ENCODE results near the gene COQ8A. TPM values are rescaled to one million over a fixed set of nuclear protein-coding genes. Genes with fewer than 3 reads are reported as not detected.

Gene COQ8A
- total and polyA plus RNA-seq, 12 donors: 30.1 to 990 (median 405) TPM

GRCh38 chr1:226903819-226904716 is 36.0 kb upstream of the COQ8A start:
- no peaks in the 10 kb centered on the region for H3K9me3 ChIP-seq (replicated peaks in 1 of 3)
- WGBS, 4 donors: 80 to 84% (median 82%) methylated on average over 12 of the region's 12 CpGs
- no peak overlapping the region for H3K4me3 ChIP-seq
- intact Hi-C loops (cut with DNase I): no loop called here
- no peaks in the 10 kb centered on the region for H3K27me3 ChIP-seq
- TF ChIP-seq CTCF (IDR thresholded peaks at IDR 0.05): no peak
- no peak for TF ChIP-seq POLR2A (IDR thresholded peaks at IDR 0.05)
- H3K36me3 ChIP-seq (replicated peaks in 1 of 2): peaks cover 0 to 12% of the 10 kb centered on the region in 2 donors
- DNase-seq: peak in 6 of 7 donors; percentile 40 to 71 (median 41)
- no peaks in the 10 kb centered on the region for H3K4me1 ChIP-seq (replicated peaks in 1 of 2)
- peak overlapping the region in 1 of 5 donors; percentile 34 for H3K27ac ChIP-seq

GRCh38 chr1:226904772-226905171 is 35.3 kb upstream of the COQ8A start:
- intact Hi-C loops (cut with DNase I): no loop called here
- H3K27ac ChIP-seq: peak overlapping the region in 1 of 5 donors; percentile 34
- 79 to 98% (median 87%) methylated on average over 3 of the region's 3 CpGs for WGBS, 4 donors
- no peak overlapping the region for H3K4me3 ChIP-seq
- TF ChIP-seq POLR2A (IDR thresholded peaks at IDR 0.05) (no peak), CTCF (IDR thresholded peaks at IDR 0.05) (no peak)
- no peaks in the 10 kb centered on the region for H3K9me3 ChIP-seq (replicated peaks in 1 of 3)
- peaks cover 0 to 6% of the 10 kb centered on the region in 2 donors for H3K36me3 ChIP-seq (replicated peaks in 1 of 2)
- no peaks in the 10 kb centered on the region for H3K4me1 ChIP-seq (replicated peaks in 1 of 2)
- no peaks in the 10 kb centered on the region for H3K27me3 ChIP-seq
- peak in 1 of 7 donors; percentile 3 for DNase-seq

GRCh38 chr1:226908419-226908818 is 31.7 kb upstream of the COQ8A start:
- WGBS, 4 donors: 97 to 99% (median 98%) methylated on average over 10 of the region's 10 CpGs
- no peak for TF ChIP-seq POLR2A (IDR thresholded peaks at IDR 0.05)
- TF ChIP-seq CTCF (IDR thresholded peaks at IDR 0.05): no peak
- H3K27ac ChIP-seq: no peak overlapping the region
- intact Hi-C loops (cut with DNase I): no loop called here
- no peak overlapping the region for H3K4me3 ChIP-seq
- H3K9me3 ChIP-seq (replicated peaks in 1 of 3): no peaks in the 10 kb centered on the region
- DNase-seq: no peak
- H3K36me3 ChIP-seq (replicated peaks in 1 of 2): no peaks in the 10 kb centered on the region
- no peaks in the 10 kb centered on the region for H3K4me1 ChIP-seq (replicated peaks in 1 of 2)
- no peaks in the 10 kb centered on the region for H3K27me3 ChIP-seq

- no peak overlapping the region for H3K27ac ChIP-seq
- intact Hi-C loops (cut with DNase I): no loop called here
- no peak for TF ChIP-seq POLR2A (IDR thresholded peaks at IDR 0.05)
- no peak for TF ChIP-seq CTCF (IDR thresholded peaks at IDR 0.05)
- DNase-seq: no peak
- H3K4me3 ChIP-seq: no peak overlapping the region
- H3K27me3 ChIP-seq: no peaks in the 10 kb centered on the region
- no peaks in the 10 kb centered on the region for H3K9me3 ChIP-seq (replicated peaks in 1 of 3)
- H3K4me1 ChIP-seq (replicated peaks in 1 of 2): peaks cover 0 to 2% of the 10 kb centered on the region in 2 donors
- no peaks in the 10 kb centered on the region for H3K36me3 ChIP-seq (replicated peaks in 1 of 2)
- WGBS, 4 donors: 83 to 97% (median 91%) methylated on average over 1 of the region's 1 CpG
These were observed 31.2 kb upstream of the COQ8A start for GRCh38 chr1:226908913-226909312.

All from adrenal gland (tissue), 12 donors.